ENCODE results near the gene ZNF672. TPM values are rescaled to one million over a fixed set of nuclear protein-coding genes. Genes with fewer than 3 reads are reported as not detected.

The ZNF672 gene
- total RNA-seq, 6 donors from 2014 or later: 32.5 to 47.7 (median 45.8) TPM

DNA sequence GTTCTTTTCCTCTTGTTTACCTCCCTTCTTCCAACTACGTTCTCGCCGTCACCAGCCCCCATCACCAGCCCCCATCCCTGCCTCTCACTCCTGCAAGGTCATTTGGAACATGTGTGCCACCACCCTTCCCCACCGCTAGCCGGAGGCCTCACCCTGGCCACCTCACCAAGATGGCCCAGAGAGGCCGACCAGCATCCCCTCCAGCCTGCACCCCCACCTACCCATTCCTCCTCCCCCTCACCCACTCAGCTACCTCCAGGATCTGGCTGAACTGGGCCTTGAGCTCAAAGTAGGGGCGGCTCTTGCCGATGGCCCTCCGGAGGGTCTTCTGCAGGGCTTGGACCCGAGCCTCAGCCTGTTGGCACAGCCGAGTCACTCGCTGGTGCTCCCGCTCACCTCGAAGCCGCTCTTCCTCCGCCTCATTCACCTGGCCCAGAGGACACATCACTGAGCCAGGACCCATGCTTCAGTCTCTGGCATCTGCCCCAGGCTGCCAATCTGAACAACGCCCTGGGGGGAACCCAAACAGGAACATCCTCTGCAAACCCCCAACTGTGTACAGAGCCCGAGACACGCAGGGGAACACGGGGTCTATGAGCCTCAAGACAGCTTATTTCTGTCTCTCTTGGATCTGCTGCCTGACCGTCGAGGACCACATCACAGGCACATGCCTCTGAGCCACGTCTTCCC is 25.1 kb upstream of the ZNF672 start:
- Histone ChIP-seq H3K27me3 (no peaks in the 10 kb centered on the region), H3K36me3 (peaks cover 15 to 65% (median 55%) of the 10 kb centered on the region in 4 donors), H3K4me3 (no peak overlapping the region), H3K9me3 (no peaks in the 10 kb centered on the region), H3K27ac (no peak overlapping the region), H3K4me1 (peaks cover 13 to 29% (median 17%) of the 10 kb centered on the region in 4 donors)
- ATAC-seq (ENCODE audit: low FRiP score in 2 of 2): no peak
- 93 to 94% methylated on average over 23 of the region's 23 CpGs for WGBS, 2 donors
- TF ChIP-seq EP300 (IDR thresholded peaks at IDR 0.05): no peak
- TF ChIP-seq, protein P1, sequence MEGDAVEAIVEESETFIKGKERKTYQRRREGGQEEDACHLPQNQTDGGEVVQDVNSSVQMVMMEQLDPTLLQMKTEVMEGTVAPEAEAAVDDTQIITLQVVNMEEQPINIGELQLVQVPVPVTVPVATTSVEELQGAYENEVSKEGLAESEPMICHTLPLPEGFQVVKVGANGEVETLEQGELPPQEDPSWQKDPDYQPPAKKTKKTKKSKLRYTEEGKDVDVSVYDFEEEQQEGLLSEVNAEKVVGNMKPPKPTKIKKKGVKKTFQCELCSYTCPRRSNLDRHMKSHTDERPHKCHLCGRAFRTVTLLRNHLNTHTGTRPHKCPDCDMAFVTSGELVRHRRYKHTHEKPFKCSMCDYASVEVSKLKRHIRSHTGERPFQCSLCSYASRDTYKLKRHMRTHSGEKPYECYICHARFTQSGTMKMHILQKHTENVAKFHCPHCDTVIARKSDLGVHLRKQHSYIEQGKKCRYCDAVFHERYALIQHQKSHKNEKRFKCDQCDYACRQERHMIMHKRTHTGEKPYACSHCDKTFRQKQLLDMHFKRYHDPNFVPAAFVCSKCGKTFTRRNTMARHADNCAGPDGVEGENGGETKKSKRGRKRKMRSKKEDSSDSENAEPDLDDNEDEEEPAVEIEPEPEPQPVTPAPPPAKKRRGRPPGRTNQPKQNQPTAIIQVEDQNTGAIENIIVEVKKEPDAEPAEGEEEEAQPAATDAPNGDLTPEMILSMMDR (IDR thresholded peaks at IDR 0.05): no peak
- no peak for TF ChIP-seq POLR2A (IDR thresholded peaks at IDR 0.05)
- no peak for TF ChIP-seq POLR2AphosphoS5 (IDR thresholded peaks at IDR 0.05)
- DNase-seq: peak in 1 of 2 donors; percentile 46

DNA sequence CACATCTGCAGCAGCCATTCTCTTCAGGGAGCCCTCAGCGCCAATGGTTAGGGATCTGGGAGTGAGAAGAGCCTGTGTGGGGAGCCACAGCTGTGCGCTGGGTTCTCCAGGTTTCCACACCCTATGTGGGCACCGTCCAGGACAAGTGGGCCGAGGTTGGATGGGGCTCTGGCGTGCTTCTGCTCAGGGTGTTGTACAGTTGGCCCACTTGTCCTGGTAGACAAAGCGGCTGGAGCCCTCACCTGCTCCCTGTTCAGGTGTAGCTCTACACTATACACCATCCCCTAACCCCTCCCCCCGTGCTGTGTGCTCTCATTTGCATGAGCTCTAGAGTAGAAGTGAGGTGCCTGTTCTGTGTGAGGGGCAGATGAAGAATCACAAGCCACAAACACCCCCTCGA is 24.5 kb upstream of the ZNF672 start:
- ATAC-seq (ENCODE audit: low FRiP score in 2 of 2): no peak
- 91 to 95% methylated on average over 8 of the region's 8 CpGs for WGBS, 2 donors
- H3K9me3 ChIP-seq: no peaks in the 10 kb centered on the region
- no peak overlapping the region for H3K27ac ChIP-seq
- H3K36me3 ChIP-seq: peaks cover 15 to 65% (median 57%) of the 10 kb centered on the region in 4 donors
- TF ChIP-seq EP300 (IDR thresholded peaks at IDR 0.05): no peak
- H3K4me3 ChIP-seq: no peak overlapping the region
- H3K27me3 ChIP-seq: no peaks in the 10 kb centered on the region
- no peak for DNase-seq
- peaks cover 15 to 36% (median 18%) of the 10 kb centered on the region in 4 donors for H3K4me1 ChIP-seq

DNA sequence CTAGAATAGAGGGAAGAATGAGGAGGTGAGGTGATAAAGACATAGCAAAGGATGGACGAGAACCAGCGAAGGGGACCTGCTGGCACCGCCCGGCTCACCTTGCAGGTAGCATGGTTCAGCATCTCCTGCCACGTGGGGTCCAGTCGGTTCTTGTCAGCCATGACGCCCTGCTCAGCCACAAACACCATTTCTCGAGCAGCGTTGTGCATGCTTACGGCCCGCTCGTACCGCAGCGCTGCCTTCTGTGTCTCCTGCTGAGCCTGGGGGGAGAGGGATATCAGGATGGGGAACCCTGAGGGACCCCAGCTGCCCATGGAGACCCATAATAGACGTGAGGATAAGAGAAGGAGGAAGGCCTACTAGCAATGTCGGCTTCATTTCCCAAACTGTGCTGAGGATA is 23.7 kb upstream of the ZNF672 start:
- TF ChIP-seq EP300 (IDR thresholded peaks at IDR 0.05) (no peak), POLR2A (IDR thresholded peaks at IDR 0.05) (no peak), POLR2AphosphoS5 (IDR thresholded peaks at IDR 0.05) (no peak)
- TF ChIP-seq, protein P1 (IDR thresholded peaks at IDR 0.05): no peak
- 90 to 95% methylated on average over 14 to 16 of the region's 16 CpGs for WGBS, 2 donors
- H3K9me3 ChIP-seq: no peaks in the 10 kb centered on the region
- H3K27ac ChIP-seq: no peak overlapping the region
- no peak overlapping the region for H3K4me3 ChIP-seq
- peaks cover 21 to 43% (median 23%) of the 10 kb centered on the region in 4 donors for H3K4me1 ChIP-seq
- peak in 1 of 2 donors; percentile 50 for DNase-seq
- no peak for ATAC-seq (ENCODE audit: low FRiP score in 2 of 2)
- H3K36me3 ChIP-seq: peaks cover 15 to 69% (median 57%) of the 10 kb centered on the region in 4 donors
- H3K27me3 ChIP-seq: no peaks in the 10 kb centered on the region

DNA sequence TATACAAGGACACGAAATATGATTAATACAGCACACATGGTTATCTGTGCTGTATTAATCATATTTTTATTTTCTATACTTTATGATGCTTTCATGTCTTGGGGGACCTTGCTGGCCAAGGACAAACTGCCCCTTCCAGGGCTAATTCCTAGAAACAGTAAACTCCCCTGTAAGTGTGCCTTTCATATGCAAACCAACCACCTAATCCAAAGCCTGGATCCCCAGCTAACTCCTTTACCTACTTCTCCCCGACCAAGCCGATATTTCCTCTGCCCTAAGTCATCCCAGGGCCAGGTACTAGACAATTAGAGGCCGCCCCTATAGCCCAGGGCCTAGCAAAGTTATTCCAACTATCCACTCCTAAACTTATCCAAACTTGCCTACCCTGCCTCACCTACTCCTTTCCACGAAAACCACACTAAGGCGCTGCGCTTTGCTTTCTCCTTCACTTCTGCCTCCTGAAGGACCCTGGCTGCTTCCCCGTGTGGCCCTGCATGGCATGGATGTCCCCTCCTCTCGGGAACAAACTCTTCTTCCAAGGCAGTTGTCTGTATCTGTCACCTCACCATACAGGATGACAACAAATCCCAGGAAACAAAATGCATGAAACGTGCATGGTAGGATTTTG is 22.5 kb upstream of the ZNF672 start:
- DNase-seq (no peak), ATAC-seq (ENCODE audit: low FRiP score in 2 of 2) (no peak)
- peaks cover 15 to 78% (median 60%) of the 10 kb centered on the region in 4 donors for H3K36me3 ChIP-seq
- peaks cover 17 to 37% (median 21%) of the 10 kb centered on the region in 4 donors for H3K4me1 ChIP-seq
- H3K4me3 ChIP-seq: no peak overlapping the region
- no peaks in the 10 kb centered on the region for H3K27me3 ChIP-seq
- H3K9me3 ChIP-seq: no peaks in the 10 kb centered on the region
- H3K27ac ChIP-seq: no peak overlapping the region
- TF ChIP-seq, protein P1 (IDR thresholded peaks at IDR 0.05): no peak
- no peak for TF ChIP-seq EP300 (IDR thresholded peaks at IDR 0.05)
- no peak for TF ChIP-seq POLR2A (IDR thresholded peaks at IDR 0.05)
- no peak for TF ChIP-seq POLR2AphosphoS5 (IDR thresholded peaks at IDR 0.05)
- WGBS, 2 donors: 93 to 94% methylated on average over 10 of the region's 10 CpGs

DNA sequence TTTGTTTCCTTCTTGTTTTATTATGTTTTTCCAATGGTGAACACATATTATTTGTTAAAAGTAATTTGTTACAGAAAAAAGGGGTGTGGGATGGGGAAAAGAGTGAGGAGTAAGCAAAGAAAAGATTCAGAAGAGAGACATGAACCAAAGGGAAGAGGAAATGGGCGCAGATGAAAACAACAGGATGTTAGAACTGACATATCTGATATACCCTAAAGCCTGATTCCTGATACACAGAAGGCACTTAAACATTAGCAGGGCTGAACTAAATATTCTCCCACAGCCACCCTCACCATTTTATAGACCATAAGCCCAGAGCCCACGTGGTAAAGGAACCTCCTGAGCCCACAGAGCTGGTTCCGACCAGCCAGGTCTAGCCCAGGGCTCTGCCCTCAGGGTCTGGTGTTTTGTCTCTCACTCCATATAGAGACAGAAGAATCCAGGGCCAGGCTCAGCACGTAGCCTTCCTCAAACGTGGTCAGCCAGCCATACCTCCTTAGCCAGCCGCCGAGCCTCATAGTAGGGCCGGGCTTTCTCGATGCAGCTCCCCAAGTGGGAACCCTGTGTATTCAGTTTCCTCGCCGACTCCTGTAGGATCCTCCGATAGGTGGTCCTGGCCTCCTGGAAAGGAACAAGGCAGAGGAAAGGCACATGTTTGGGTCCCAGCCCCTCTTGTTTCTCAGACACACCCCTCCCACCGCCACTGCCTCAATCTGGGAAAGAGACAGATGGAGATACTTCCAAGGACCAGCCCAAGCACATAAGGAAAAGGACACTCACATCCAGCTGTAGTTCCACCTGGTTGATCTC is 21.8 kb upstream of the ZNF672 start:
- WGBS, 2 donors: 87 to 88% methylated on average over 12 to 13 of the region's 13 CpGs
- Histone ChIP-seq H3K4me3 (no peak overlapping the region), H3K27ac (peak overlapping the region in 3 of 4 donors; percentile 23 to 76 (median 61)), H3K36me3 (peaks cover 15 to 79% (median 60%) of the 10 kb centered on the region in 4 donors), H3K4me1 (peaks cover 12 to 38% (median 19%) of the 10 kb centered on the region in 4 donors), H3K9me3 (no peaks in the 10 kb centered on the region), H3K27me3 (no peaks in the 10 kb centered on the region)
- TF ChIP-seq POLR2AphosphoS5 (IDR thresholded peaks at IDR 0.05) (no peak), EP300 (IDR thresholded peaks at IDR 0.05) (no peak), POLR2A (IDR thresholded peaks at IDR 0.05) (no peak)
- TF ChIP-seq, protein P1 (IDR thresholded peaks at IDR 0.05): no peak
- no peak for DNase-seq
- ATAC-seq (ENCODE audit: low FRiP score in 2 of 2): no peak
